Natural killer cell (primary cell): ENCODE measurements around the gene ANKRD40. TPM values are rescaled to one million over a fixed set of nuclear protein-coding genes. Genes with fewer than 3 reads are reported as not detected.

Experiments
- ATAC-seq, 3 donors: fragments of 150-1000 bp in 2 of 3; fragments of 200-7000 bp in 1 of 3; cut with Tn5 transposase; 1 replicate in 1 of 3; 2 replicates in 2 of 3; pipeline ENCODE4 v1.10.0; 2021; ENCODE audit warnings: mild to moderate bottlenecking in 2 of 3, moderate library complexity in 2 of 3
- DNase-seq, 2 donors: peaks; one replicate each; pipeline versions ENCODE4 v3.0.0 to v3.0.0-alpha.2; 2013 to 2021; ENCODE audit warnings: mixed read lengths in 1 of 2
- H3K27ac ChIP-seq: one replicate; pipeline ENCODE4 v1.5.1; 2013; ENCODE audit warnings: mild to moderate bottlenecking, low read length
- H3K27me3 ChIP-seq: one replicate; pipeline ENCODE4 v1.6.1; 2013; ENCODE audit warnings: low read length; ENCODE audit not compliant: control insufficient read depth, insufficient read depth
- H3K36me3 ChIP-seq: one replicate; pipeline ENCODE4 v1.6.1; 2013; ENCODE audit warnings: low read length; ENCODE audit not compliant: control insufficient read depth, insufficient read depth
- H3K4me1 ChIP-seq: one replicate; pipeline ENCODE4 v1.6.1; 2013; ENCODE audit warnings: low read length; ENCODE audit not compliant: control insufficient read depth, insufficient read depth
- H3K4me3 ChIP-seq: one replicate; pipeline ENCODE4 v1.5.1; 2013; ENCODE audit warnings: low read length
- H3K9me3 ChIP-seq: one replicate; pipeline ENCODE4 v1.6.1; 2013; ENCODE audit warnings: low read length; ENCODE audit not compliant: control insufficient read depth, insufficient read depth
- H3K27ac Mint-ChIP-seq, 2 donors: one replicate each; pipeline ENCODE4 v1.8.0; 2022; ENCODE audit warnings: mild to moderate bottlenecking in 2 of 2, mixed read lengths in 2 of 2, moderate library complexity in 1 of 2
- H3K27me3 Mint-ChIP-seq, 2 donors: one replicate each; pipeline ENCODE4 v1.8.0; 2022; ENCODE audit warnings: low read depth in 2 of 2, mixed read lengths in 2 of 2
- H3K36me3 Mint-ChIP-seq: one replicate; pipeline ENCODE4 v1.8.0; 2022; ENCODE audit warnings: mixed read lengths
- H3K4me1 Mint-ChIP-seq, 2 donors: one replicate each; pipeline ENCODE4 v1.8.0; 2022; ENCODE audit warnings: mixed read lengths in 2 of 2
- H3K4me3 Mint-ChIP-seq: one replicate; pipeline ENCODE4 v1.8.0; 2022; ENCODE audit warnings: mild to moderate bottlenecking, moderate library complexity, mixed read lengths
- H3K9me3 Mint-ChIP-seq, 2 donors: one replicate each; pipeline ENCODE4 v1.8.0; 2022; ENCODE audit warnings: mixed read lengths in 2 of 2
- WGBS: methylation state at CpG from one replicate; pipeline ENCODE4 v1.1.7; 2013; ENCODE audit warnings: missing lambda C conversion rate; ENCODE audit not compliant: insufficient coverage; 5-methylcytosine and 5-hydroxymethylcytosine counted together
- intact Hi-C: fragments of 100-400 bp; cut with micrococcal nuclease; formaldehyde crosslinking; loops from one replicate; pipeline ENCODE4 v1.14.2; 2022
- total RNA-seq, 4 donors: library from RNA; stranded (reverse); fragments of 120-200 nt in 1 of 4; gene quantifications; one replicate each; pipeline versions ENCODE4 v1.2.3 to v1.2.4, GENCODE V29; 2013 to 2022
- TF ChIP-seq, protein P1 (sequence below): fragments of 200-600 bp; IDR thresholded peaks from one replicate; pipeline ENCODE4 v1.8.0; 2022; ENCODE audit warnings: antibody characterized with exemption

The ANKRD40 gene
- total RNA-seq, 3 donors from 2014 or later (not counting 1 experiment from before 2014, with no cell fraction given), result 22.1 to 32.0 (median 30.8) TPM

DNA sequence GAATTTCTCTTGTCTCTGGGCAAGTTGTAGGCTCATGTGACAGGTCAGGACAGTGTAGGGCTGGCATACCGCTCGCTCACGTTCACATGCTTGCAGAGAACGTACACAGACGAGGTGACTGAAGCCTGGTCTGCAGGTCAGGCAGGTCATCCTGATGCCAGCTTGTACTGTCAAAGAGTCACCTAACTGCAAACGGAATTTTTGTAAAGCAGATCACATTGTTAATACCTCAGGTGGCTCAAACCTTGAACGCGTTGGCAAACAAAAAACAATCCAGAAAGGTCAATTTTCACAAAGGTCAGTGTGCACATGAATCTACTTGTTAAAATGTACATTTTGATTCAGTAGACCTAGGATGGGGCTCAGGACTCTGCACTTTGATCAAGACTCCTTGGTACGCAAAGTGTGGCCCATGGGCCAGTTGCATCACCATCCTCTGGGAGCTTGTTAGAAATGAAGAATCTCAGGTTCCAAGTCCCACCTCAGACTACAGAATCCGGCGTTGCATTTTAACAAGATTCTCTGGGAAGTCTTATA is 28.6 kb downstream of the ANKRD40 start:
- Mint-ChIP-seq H3K9me3 (no peaks in the 10 kb centered on the region), H3K4me3 (no peak overlapping the region), H3K27ac (no peak overlapping the region), H3K4me1 (peaks cover 0 to 11% of the 10 kb centered on the region in 2 donors), H3K27me3 (peaks cover 19 to 25% of the 10 kb centered on the region in 2 donors), H3K36me3 (no peaks in the 10 kb centered on the region)
- DNase-seq (no peak), ATAC-seq (no peak)
- Histone ChIP-seq H3K9me3 (no peaks in the 10 kb centered on the region), H3K36me3 (no peaks in the 10 kb centered on the region), H3K27ac (no peak overlapping the region), H3K4me1 (no peaks in the 10 kb centered on the region), H3K27me3 (no peaks in the 10 kb centered on the region), H3K4me3 (no peak overlapping the region)
- TF ChIP-seq, protein P1, sequence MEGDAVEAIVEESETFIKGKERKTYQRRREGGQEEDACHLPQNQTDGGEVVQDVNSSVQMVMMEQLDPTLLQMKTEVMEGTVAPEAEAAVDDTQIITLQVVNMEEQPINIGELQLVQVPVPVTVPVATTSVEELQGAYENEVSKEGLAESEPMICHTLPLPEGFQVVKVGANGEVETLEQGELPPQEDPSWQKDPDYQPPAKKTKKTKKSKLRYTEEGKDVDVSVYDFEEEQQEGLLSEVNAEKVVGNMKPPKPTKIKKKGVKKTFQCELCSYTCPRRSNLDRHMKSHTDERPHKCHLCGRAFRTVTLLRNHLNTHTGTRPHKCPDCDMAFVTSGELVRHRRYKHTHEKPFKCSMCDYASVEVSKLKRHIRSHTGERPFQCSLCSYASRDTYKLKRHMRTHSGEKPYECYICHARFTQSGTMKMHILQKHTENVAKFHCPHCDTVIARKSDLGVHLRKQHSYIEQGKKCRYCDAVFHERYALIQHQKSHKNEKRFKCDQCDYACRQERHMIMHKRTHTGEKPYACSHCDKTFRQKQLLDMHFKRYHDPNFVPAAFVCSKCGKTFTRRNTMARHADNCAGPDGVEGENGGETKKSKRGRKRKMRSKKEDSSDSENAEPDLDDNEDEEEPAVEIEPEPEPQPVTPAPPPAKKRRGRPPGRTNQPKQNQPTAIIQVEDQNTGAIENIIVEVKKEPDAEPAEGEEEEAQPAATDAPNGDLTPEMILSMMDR, result no peak
- intact Hi-C loops, result no loop called here
- 94% methylated on average over 11 of the region's 11 CpGs for WGBS

DNA sequence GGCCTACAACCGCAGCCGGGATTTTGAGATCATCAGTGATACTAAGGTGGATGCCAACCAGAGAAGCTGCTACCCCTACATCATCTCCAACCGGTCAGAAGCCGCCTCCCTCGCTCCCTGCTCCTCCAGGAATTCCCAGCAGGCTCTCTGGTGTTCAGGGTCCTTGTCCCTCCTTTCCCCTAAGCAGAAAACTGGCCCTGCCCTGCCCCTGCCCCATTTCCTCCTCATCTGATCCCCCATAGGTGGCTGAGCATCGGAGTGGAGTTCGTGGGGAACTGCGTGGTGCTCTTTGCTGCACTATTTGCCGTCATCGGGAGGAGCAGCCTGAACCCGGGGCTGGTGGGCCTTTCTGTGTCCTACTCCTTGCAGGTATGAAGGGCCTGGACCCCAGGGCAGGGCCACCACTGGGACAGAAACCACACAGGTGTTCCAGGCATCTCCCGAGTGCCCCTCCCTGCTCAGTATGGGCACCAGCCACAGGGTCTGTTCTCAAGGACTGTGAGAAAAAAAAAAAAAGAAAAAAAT is 29.8 kb downstream of the ANKRD40 start:
- intact Hi-C loops, result no loop called here
- Mint-ChIP-seq H3K9me3 (no peaks in the 10 kb centered on the region), H3K4me3 (no peak overlapping the region), H3K36me3 (no peaks in the 10 kb centered on the region), H3K27ac (no peak overlapping the region), H3K27me3 (peaks cover 19 to 25% of the 10 kb centered on the region in 2 donors), H3K4me1 (peaks cover 0 to 11% of the 10 kb centered on the region in 2 donors)
- no peak overlapping the region for H3K27ac ChIP-seq
- H3K36me3 ChIP-seq, result no peaks in the 10 kb centered on the region
- TF ChIP-seq, protein P1, result no peak
- no peak overlapping the region for H3K4me3 ChIP-seq
- no peaks in the 10 kb centered on the region for H3K9me3 ChIP-seq
- H3K4me1 ChIP-seq, result no peaks in the 10 kb centered on the region
- 89% methylated on average over 12 of the region's 12 CpGs for WGBS
- no peak for DNase-seq
- no peaks in the 10 kb centered on the region for H3K27me3 ChIP-seq
- no peak for ATAC-seq

DNA sequence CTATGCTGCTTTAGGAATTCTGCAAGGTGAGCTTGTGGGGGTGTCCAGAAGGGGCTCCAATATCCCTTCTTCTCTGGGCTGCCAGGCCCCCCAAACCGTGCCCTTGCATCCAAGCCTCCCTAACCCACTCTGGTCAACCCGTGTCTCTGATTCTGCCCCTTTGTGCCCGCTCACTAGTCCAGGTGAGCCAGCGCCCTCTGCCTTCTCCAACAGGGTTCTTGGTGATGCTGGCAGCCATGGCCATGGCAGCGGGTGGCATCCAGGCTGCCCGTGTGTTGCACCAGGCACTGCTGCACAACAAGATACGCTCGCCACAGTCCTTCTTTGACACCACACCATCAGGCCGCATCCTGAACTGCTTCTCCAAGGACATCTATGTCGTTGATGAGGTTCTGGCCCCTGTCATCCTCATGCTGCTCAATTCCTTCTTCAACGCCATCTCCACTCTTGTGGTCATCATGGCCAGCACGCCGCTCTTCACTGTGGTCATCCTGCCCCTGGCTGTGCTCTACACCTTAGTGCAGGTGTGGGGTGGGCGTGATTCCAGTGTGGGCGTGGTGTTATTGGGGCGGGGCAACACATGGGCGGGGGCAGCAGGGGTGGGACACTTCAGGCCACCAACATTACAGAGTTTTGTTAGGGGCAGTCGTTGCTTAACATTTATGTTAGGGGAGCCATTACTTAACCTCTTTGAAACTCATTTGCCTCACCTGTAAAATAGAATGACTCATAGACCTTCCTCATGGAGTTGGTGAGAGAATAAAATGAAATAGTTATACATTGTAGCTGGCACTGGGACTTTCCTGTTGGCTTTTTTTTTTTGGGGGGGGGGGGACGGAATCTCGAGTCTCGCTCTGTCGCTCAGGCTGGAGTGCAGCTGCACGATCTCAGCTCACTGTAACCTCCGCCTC is 31.4 kb downstream of the ANKRD40 start:
- Mint-ChIP-seq H3K4me1 (peaks cover 0 to 4% of the 10 kb centered on the region in 2 donors), H3K27ac (no peak overlapping the region), H3K27me3 (peaks cover 5 to 14% of the 10 kb centered on the region in 2 donors), H3K9me3 (no peaks in the 10 kb centered on the region), H3K36me3 (no peaks in the 10 kb centered on the region), H3K4me3 (no peak overlapping the region)
- Histone ChIP-seq H3K27me3 (no peaks in the 10 kb centered on the region), H3K4me3 (no peak overlapping the region), H3K36me3 (no peaks in the 10 kb centered on the region), H3K4me1 (no peaks in the 10 kb centered on the region), H3K27ac (no peak overlapping the region), H3K9me3 (no peaks in the 10 kb centered on the region)
- intact Hi-C loops, result no loop called here
- TF ChIP-seq, protein P1, result no peak
- DNase-seq, result no peak
- ATAC-seq, result no peak
- 89% methylated on average over 23 of the region's 24 CpGs for WGBS
